GM19193 (cell line): Measurements from ENCODE around the gene S100A4.

Source experiments
- POLR2A ChIP-seq: IDR thresholded peaks from 4 replicates; pipeline ENCODE4 v1.6.1; 2011; ENCODE audit not compliant: insufficient read depth, insufficient read length; ENCODE audit errors: extremely low read depth

S100A4 gene

GRCh38 chr1:153506831-153507413 lies 38.7 kb downstream of the S100A4 start:
- TF ChIP-seq POLR2A, result no peak

- TF ChIP-seq POLR2A, result no peak
Observed at GRCh38 chr1:153506386-153506785, 39.2 kb downstream of the S100A4 start.

GRCh38 chr1:153505576-153505975 lies 40.0 kb downstream of the S100A4 start:
- TF ChIP-seq POLR2A, result no peak

DNA sequence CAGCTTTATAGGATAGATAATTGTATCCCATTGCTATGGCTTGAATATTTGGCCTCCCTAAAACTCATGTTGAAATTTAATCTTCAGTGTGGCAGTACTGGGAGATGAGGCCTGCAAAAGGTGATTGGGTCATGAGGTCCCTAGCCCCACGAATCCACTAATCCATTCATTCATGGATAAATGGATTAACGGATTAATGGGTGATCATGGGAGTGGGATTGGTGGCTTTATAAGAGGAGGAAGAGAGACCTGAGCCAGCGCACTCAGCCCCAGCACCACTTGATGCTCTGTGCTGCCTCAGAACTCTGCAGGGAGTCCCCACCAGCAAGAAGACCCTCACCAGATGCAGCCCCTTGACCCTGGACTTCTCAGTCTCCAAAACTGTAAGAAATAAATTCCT lies 41.8 kb downstream of the S100A4 start:
- TF ChIP-seq POLR2A, result no peak

DNA sequence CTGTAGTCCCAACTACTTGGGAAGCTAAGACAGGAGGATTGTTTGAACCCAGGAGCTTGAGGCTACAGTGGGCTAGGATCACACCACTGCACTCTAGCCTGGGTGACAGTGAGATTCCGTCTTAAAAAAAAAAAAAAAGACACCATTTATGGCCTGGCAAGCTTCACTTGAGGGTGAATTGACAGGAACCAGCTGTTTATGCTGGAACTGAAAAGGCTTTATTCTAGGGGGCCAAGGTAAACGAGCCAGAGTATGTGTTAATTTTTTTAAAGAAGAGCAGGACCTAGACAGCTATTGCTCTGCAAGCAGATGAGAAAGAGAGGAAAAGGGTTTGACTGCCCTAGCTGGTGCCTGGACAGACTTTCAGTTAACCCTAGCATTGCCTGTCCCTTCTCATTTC lies 46.9 kb downstream of the S100A4 start:
- no peak for TF ChIP-seq POLR2A

- TF ChIP-seq POLR2A, result no peak
Observed at GRCh38 chr1:153495536-153495935, 50.1 kb downstream of the S100A4 start.

DNA sequence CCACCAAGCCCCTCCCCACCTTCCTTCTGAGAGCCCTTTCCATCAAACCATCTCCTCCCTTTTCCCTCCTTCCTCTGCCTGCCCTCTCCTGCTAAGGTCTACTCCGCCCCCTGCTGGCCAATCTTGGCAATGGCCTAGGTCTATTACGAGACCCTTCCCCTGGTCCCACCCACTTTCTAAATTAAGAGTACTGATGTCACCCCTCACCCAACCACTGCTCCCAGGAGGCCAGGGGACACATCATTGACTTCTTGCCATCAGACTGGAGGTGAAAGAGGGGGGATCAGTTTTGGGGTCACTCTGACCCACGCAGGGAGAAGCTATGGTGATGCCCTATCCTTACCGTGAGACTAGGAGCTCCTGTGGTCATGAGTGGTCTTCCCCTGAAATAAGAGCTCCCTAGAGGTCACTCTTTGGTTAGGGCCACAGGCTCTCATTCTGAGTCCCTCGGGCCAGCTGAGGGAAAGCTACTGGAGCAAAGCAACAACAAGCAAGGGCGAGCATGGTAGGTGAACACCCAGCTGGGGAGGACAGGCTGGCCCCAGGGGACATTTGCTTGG lies 50.5 kb downstream of the S100A4 start:
- no peak for TF ChIP-seq POLR2A
